Tibial artery (tissue), 4 donors: Measurements from ENCODE around the gene SAMD13.

Experiments
- DNase-seq, 2 donors: peaks; one replicate each; pipeline ENCODE4 v3.0.0-alpha.2; 2019
- H3K27ac ChIP-seq, 2 donors: fragments of 200-600 bp; sonication (generic) in 1 of 2; 1 replicate in 1 of 2; 2 replicates in 1 of 2; pipeline ENCODE4 v1.5.1; 2018 to 2019; ENCODE audit warnings: mild to moderate bottlenecking in 1 of 2
- H3K27me3 ChIP-seq, 2 donors: fragments of 200-600 bp; sonication (generic) in 1 of 2; one replicate each; pipeline versions ENCODE4 v1.5.1 to v1.6.0; 2016 to 2019
- H3K36me3 ChIP-seq, 3 donors: fragments of 200-600 bp; sonication (generic) in 2 of 3; one replicate each; pipeline ENCODE4 v1.5.1; 2016 to 2019; ENCODE audit warnings: mild to moderate bottlenecking in 2 of 3
- H3K4me1 ChIP-seq, 4 donors: fragments of 200-600 bp; sonication (generic) in 2 of 4; 1 replicate in 3 of 4; 2 replicates in 1 of 4; pipeline ENCODE4 v1.5.1; 2016 to 2019
- H3K4me3 ChIP-seq, 2 donors: fragments of 200-600 bp; sonication (generic) in 1 of 2; 1 replicate in 1 of 2; 2 replicates in 1 of 2; pipeline ENCODE4 v1.5.1; 2018 to 2019; ENCODE audit warnings: mild to moderate bottlenecking in 2 of 2
- H3K9me3 ChIP-seq, 3 donors: fragments of 200-600 bp; sonication (generic) in 1 of 3; one replicate each; pipeline ENCODE4 v1.5.1; 2016 to 2019
- intact Hi-C: fragments of 100-400 bp; cut with DNase I; formaldehyde crosslinking; loops from one replicate; pipeline ENCODE4 v1.15.0; 2023; ENCODE audit warnings: low total_unique reads
- TF ChIP-seq, protein P1 (sequence below), 2 experiments: fragments of 200-600 bp in 1 of 2; fragments of 450-650 bp in 1 of 2; IDR thresholded peaks; one replicate each; pipeline ENCODE4 v1.5.1; 2017 to 2019; ENCODE audit warnings: antibody characterized with exemption in 2 of 2, mild to moderate bottlenecking in 1 of 2, moderate library complexity in 1 of 2

The SAMD13 gene

DNA sequence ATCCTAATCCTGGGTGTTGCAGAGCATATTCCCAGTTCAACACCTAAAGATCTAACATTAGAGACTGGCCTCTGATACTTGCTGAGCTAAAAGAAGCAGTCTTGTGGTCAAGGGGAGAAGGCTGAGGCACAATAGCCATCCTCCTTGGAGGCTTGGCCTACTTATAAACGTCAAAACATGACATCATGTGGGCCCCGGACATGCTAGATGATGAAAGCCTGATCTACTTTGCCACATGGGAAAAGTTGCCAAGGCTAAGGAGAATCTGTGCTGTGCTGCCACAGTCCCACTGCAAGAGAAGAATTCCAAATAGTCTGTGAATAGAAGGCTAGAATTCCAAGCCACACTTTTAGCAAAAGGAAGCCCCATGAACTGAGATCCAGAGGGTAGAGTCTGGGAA, 43.9 kb upstream of the SAMD13 start:
- H3K27me3 ChIP-seq: no peaks in the 10 kb centered on the region
- H3K27ac ChIP-seq: no peak overlapping the region
- intact Hi-C loops: no loop called here
- H3K4me1 ChIP-seq: peaks cover 0 to 35% (median 11%) of the 10 kb centered on the region in 4 donors
- H3K4me3 ChIP-seq: no peak overlapping the region
- no peak for DNase-seq
- no peaks in the 10 kb centered on the region for H3K36me3 ChIP-seq
- TF ChIP-seq, protein P1, sequence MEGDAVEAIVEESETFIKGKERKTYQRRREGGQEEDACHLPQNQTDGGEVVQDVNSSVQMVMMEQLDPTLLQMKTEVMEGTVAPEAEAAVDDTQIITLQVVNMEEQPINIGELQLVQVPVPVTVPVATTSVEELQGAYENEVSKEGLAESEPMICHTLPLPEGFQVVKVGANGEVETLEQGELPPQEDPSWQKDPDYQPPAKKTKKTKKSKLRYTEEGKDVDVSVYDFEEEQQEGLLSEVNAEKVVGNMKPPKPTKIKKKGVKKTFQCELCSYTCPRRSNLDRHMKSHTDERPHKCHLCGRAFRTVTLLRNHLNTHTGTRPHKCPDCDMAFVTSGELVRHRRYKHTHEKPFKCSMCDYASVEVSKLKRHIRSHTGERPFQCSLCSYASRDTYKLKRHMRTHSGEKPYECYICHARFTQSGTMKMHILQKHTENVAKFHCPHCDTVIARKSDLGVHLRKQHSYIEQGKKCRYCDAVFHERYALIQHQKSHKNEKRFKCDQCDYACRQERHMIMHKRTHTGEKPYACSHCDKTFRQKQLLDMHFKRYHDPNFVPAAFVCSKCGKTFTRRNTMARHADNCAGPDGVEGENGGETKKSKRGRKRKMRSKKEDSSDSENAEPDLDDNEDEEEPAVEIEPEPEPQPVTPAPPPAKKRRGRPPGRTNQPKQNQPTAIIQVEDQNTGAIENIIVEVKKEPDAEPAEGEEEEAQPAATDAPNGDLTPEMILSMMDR (IDR thresholded peaks at IDR 0.05): no peak
- H3K9me3 ChIP-seq: no peaks in the 10 kb centered on the region

GRCh38 chr1:84259376-84259775, 42.1 kb upstream of the SAMD13 start:
- DNase-seq: no peak
- intact Hi-C loops: no loop called here
- Histone ChIP-seq H3K27me3 (no peaks in the 10 kb centered on the region), H3K27ac (no peak overlapping the region), H3K4me3 (no peak overlapping the region), H3K9me3 (no peaks in the 10 kb centered on the region), H3K4me1 (peaks cover 0 to 21% (median 5%) of the 10 kb centered on the region in 4 donors), H3K36me3 (no peaks in the 10 kb centered on the region)
- TF ChIP-seq, protein P1 (IDR thresholded peaks at IDR 0.05): no peak

GRCh38 chr1:84259989-84260388, 41.5 kb upstream of the SAMD13 start:
- H3K36me3 ChIP-seq: no peaks in the 10 kb centered on the region
- no peak overlapping the region for H3K27ac ChIP-seq
- no peaks in the 10 kb centered on the region for H3K9me3 ChIP-seq
- intact Hi-C loops: no loop called here
- TF ChIP-seq, protein P1 (IDR thresholded peaks at IDR 0.05): no peak
- H3K4me1 ChIP-seq: peaks cover 0 to 15% (median 2%) of the 10 kb centered on the region in 4 donors
- no peaks in the 10 kb centered on the region for H3K27me3 ChIP-seq
- no peak for DNase-seq
- no peak overlapping the region for H3K4me3 ChIP-seq

GRCh38 chr1:84260852-84261518, 40.5 kb upstream of the SAMD13 start:
- no peak overlapping the region for H3K27ac ChIP-seq
- H3K9me3 ChIP-seq: no peaks in the 10 kb centered on the region
- H3K36me3 ChIP-seq: no peaks in the 10 kb centered on the region
- peaks cover 0 to 5% (median 0%) of the 10 kb centered on the region in 4 donors for H3K4me1 ChIP-seq
- TF ChIP-seq, protein P1 (IDR thresholded peaks at IDR 0.05): no peak
- intact Hi-C loops: no loop called here
- no peak overlapping the region for H3K4me3 ChIP-seq
- H3K27me3 ChIP-seq: no peaks in the 10 kb centered on the region
- DNase-seq: no peak

DNA sequence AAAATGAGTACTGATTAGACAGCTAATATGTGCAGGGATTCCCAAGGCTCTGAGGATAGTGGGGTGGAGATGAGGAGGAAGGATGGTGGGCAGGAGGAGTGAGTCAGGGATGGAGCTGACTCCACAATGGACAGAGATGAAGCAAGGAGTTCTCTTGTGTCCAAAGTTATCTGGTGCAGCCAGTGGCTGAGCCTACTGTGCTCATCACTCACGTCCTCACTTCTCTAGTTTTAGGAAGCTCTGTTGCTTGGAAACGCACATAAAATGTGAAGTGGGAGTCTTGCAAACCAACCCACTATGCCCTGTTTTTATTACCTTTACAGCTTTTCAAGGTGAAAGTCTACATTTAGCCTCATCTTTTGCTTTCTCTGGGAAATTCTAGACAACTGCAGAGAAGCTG, 36.5 kb upstream of the SAMD13 start:
- no peaks in the 10 kb centered on the region for H3K27me3 ChIP-seq
- no peaks in the 10 kb centered on the region for H3K4me1 ChIP-seq
- no peak overlapping the region for H3K4me3 ChIP-seq
- no peaks in the 10 kb centered on the region for H3K9me3 ChIP-seq
- H3K27ac ChIP-seq: no peak overlapping the region
- intact Hi-C loops: no loop called here
- no peak for DNase-seq
- H3K36me3 ChIP-seq: no peaks in the 10 kb centered on the region
- TF ChIP-seq, protein P1 (IDR thresholded peaks at IDR 0.05): no peak

DNA sequence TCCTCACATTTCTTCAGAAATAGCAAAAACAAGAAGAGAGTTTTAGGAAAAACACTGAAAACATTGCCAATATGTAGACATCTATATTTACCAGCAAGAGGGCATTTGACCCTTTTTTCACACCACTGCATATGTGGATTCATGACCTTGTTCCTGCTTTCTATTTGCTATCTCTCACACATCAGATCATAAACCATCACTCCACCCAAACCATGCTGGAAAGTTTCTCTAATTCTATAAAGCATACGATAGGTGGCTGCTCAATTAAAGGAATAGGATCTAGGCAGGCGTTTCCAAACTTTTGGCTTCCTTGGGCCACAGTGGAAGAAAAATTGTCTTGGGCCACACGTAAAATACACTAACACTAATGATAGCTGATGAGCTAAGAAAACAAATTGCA, 35.6 kb upstream of the SAMD13 start:
- Histone ChIP-seq H3K27me3 (no peaks in the 10 kb centered on the region), H3K36me3 (no peaks in the 10 kb centered on the region), H3K9me3 (no peaks in the 10 kb centered on the region), H3K27ac (no peak overlapping the region), H3K4me3 (no peak overlapping the region), H3K4me1 (no peaks in the 10 kb centered on the region)
- TF ChIP-seq, protein P1 (IDR thresholded peaks at IDR 0.05): no peak
- DNase-seq: no peak
- intact Hi-C loops: no loop called here
